NT2/D1 (cell line): ENCODE results near the gene SRPRB.

Experiments used
- SUZ12 ChIP-seq: IDR thresholded peaks from 2 replicates; pipeline ENCODE4 v1.6.1; 2011; ENCODE audit not compliant: insufficient read length, insufficient read depth; ENCODE audit errors: extremely low read depth
- YY1 ChIP-seq: IDR thresholded peaks from 2 replicates; pipeline ENCODE4 v1.6.1; 2011; ENCODE audit not compliant: insufficient read length, insufficient read depth

DNA sequence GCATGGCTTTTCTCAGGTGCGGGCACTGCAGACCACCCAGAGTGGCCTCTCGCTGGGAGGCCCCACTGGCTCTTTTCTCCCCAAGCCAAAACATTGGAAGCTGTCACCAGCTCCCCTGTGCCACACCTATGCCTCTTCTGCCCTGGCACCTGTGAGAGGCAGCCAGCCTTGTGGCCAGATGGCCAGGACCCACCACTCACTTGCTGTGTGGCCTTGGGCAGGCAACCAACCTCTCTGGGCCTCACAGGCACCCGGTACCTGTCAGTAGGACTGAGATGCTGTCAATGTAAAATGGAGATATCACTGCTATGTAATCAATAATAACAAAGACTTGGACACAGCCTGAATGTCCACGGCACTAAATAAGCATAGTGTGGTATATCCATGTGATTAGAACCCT lies 36.5 kb downstream of the SRPRB start:
- no peak for TF ChIP-seq YY1
- TF ChIP-seq SUZ12 = no peak
